ENCODE results near the gene NAT14. TPM values are rescaled to one million over a fixed set of nuclear protein-coding genes. Genes with fewer than 3 reads are reported as not detected.

NAT14 gene
- total RNA-seq, 2 donors from 2014 or later: 4.9 to 7.7 TPM

DNA sequence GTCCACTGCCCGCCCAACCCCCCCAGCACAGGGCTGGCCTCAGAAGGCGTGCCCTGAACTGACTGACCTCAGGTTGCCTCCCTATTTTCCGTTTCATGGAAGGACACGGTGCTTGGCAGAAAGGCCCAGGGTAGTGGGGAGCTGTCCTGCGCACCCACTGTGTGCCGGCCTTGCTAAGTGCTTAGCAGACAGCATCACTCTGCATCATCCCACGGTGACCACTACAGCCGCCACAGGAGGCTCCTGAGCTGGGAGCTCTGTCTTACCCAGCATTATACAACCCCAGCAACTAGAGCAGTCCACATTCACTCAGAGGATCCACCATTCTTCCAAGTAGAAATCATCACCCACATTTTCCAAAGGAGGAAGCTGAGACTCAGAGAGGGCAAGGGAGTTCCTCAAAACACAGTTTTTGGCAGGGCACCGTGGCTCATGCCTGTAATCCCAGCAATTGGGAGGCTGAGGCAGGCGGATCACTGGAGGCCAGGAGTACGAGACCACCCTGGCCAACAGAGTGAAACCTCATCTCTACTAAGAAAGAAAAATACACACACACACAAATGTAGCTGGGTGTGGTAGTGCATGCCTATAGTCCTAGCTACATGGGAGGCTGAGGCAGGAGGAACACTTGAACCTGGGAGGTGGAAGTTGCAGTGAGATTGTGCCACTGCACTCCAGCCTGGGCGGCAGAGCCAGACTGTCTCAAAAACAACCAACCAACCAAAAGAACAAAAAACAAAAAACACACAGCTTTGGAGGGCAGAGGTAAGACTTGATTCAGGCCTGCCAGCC lies 50.4 kb downstream of the NAT14 start:
- Histone ChIP-seq H3K4me1 (no peaks in the 10 kb centered on the region), H3K27ac (no peak overlapping the region), H3K9me3 (no peaks in the 10 kb centered on the region), H3K27me3 (no peaks in the 10 kb centered on the region), H3K4me3 (no peak overlapping the region), H3K9ac (ENCODE audit: low read depth in 2 of 2, low read length in 2 of 2) (no peak overlapping the region), H3K36me3 (no peaks in the 10 kb centered on the region)
- intact Hi-C loops (cut with DNase I): no loop called here
- TF ChIP-seq, protein P1, sequence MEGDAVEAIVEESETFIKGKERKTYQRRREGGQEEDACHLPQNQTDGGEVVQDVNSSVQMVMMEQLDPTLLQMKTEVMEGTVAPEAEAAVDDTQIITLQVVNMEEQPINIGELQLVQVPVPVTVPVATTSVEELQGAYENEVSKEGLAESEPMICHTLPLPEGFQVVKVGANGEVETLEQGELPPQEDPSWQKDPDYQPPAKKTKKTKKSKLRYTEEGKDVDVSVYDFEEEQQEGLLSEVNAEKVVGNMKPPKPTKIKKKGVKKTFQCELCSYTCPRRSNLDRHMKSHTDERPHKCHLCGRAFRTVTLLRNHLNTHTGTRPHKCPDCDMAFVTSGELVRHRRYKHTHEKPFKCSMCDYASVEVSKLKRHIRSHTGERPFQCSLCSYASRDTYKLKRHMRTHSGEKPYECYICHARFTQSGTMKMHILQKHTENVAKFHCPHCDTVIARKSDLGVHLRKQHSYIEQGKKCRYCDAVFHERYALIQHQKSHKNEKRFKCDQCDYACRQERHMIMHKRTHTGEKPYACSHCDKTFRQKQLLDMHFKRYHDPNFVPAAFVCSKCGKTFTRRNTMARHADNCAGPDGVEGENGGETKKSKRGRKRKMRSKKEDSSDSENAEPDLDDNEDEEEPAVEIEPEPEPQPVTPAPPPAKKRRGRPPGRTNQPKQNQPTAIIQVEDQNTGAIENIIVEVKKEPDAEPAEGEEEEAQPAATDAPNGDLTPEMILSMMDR (IDR thresholded peaks at IDR 0.05): no peak
- no peak for DNase-seq

DNA sequence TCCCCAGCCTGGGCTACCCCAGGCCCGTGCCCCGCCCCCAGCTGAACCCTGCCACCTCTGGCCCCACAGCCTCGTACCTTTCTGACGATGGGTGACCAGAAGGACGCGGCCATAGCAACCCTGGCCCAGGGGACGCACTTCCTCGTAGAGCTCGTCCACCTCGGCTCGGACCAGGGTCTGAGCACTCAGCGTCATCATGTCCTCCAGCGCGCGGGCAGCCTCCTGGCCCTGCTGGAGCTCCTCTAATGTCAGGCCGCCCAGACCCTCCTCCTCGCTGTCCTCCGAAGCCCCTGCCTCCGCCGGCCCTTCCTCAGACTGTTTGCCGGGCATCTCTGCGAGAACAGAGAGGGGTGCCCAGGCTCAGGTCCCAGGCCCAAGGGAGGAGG lies 51.0 kb downstream of the NAT14 start:
- intact Hi-C loops (cut with DNase I): no loop called here
- Histone ChIP-seq H3K4me1 (no peaks in the 10 kb centered on the region), H3K9me3 (no peaks in the 10 kb centered on the region), H3K4me3 (no peak overlapping the region), H3K27me3 (no peaks in the 10 kb centered on the region), H3K36me3 (no peaks in the 10 kb centered on the region), H3K9ac (ENCODE audit: low read depth in 2 of 2, low read length in 2 of 2) (no peak overlapping the region), H3K27ac (no peak overlapping the region)
- TF ChIP-seq, protein P1 (IDR thresholded peaks at IDR 0.05): no peak
- DNase-seq: no peak

DNA sequence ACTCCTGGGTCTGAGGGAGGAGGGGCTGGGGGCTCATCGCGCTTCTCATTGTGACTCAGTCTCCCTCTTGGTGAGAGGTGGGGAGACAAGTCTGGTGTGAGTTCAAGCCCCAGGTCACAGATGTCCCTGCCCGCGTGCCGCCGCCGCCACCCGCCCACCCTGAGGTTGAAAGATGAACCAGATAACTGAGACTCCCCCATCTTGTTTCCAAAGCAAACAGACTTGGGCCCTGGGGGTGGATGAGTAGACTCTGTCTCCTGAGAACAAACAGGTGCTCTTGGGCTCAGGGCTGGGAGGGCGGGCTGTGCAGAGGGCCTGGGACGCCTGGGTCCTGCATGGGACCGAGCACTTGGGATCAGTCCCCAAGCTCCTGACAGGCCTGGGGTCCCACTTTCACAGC lies 51.4 kb downstream of the NAT14 start:
- Histone ChIP-seq H3K36me3 (no peaks in the 10 kb centered on the region), H3K27me3 (no peaks in the 10 kb centered on the region), H3K4me3 (no peak overlapping the region), H3K27ac (no peak overlapping the region), H3K4me1 (no peaks in the 10 kb centered on the region), H3K9me3 (no peaks in the 10 kb centered on the region), H3K9ac (ENCODE audit: low read depth in 2 of 2, low read length in 2 of 2) (no peak overlapping the region)
- intact Hi-C loops (cut with DNase I): no loop called here
- no peak for DNase-seq
- TF ChIP-seq, protein P1 (IDR thresholded peaks at IDR 0.05): no peak

Other genes with a start within 250 kb of the NAT14 start
- 10 to 100 TPM; 65.1 to 97.2 TPM for gene PPP6R1, start 226.2 kb upstream of the NAT14 start, total RNA-seq
- 10 to 100 TPM; 29.0 to 82.3 TPM for gene HSPBP1, start 205.1 kb upstream of the NAT14 start, total RNA-seq
- 1 to 10 TPM in 1 of 2 donors, under 1 TPM in 1; 0.59 to 2.3 TPM for gene BRSK1, start 201.2 kb upstream of the NAT14 start, total RNA-seq
- 10 to 100 TPM in 1 of 2 donors, 1 to 10 TPM in 1; 9.7 to 47.2 TPM for gene TMEM150B, start 159.8 kb upstream of the NAT14 start, total RNA-seq
- gene KMT5C, start 145.3 kb upstream of the NAT14 start, total RNA-seq: 10 to 100 TPM; 14.9 to 24.9 TPM
- gene COX6B2, start 130.5 kb upstream of the NAT14 start, total RNA-seq: 10 to 100 TPM; 12.9 to 15.2 TPM
- not detected for gene GARIN5B, start 121.9 kb upstream of the NAT14 start, total RNA-seq
- gene IL11, start 114.7 kb upstream of the NAT14 start, total RNA-seq: under 1 TPM in 1 of 2 donors, not detected in 1; 0.64 TPM
- gene TMEM190, start 108.4 kb upstream of the NAT14 start, total RNA-seq: not detected
- gene TMEM238, start 100.9 kb upstream of the NAT14 start, total RNA-seq: 10 to 100 TPM; 78.1 to 85.9 TPM
- gene RPL28, start 99.3 kb upstream of the NAT14 start, total RNA-seq: 1,000 to 10,000 TPM; 1,447 to 1,819 TPM
- gene UBE2S, start 77.4 kb upstream of the NAT14 start, total RNA-seq: 100 to 1,000 TPM in 1 of 2 donors, 10 to 100 TPM in 1; 43.8 to 147 TPM
- gene SHISA7, start 41.9 kb upstream of the NAT14 start, total RNA-seq: not detected
- gene ISOC2, start 23.5 kb upstream of the NAT14 start, total RNA-seq: 100 to 1,000 TPM in 1 of 2 donors, 10 to 100 TPM in 1; 89.8 to 132 TPM
- gene C19orf85, start 20.4 kb upstream of the NAT14 start, total RNA-seq: not detected
- 1 to 10 TPM; 8.6 to 8.9 TPM for gene ZNF628, start 8.6 kb upstream of the NAT14 start, total RNA-seq
- gene SSC5D, start 3.2 kb downstream of the NAT14 start, total RNA-seq: 1 to 10 TPM; 2.2 to 7.4 TPM
- gene SBK2, start 51.9 kb downstream of the NAT14 start, total RNA-seq: not detected
- not detected for gene SBK3, start 60.4 kb downstream of the NAT14 start, total RNA-seq
- gene ZNF579, start 95.7 kb downstream of the NAT14 start, total RNA-seq: 1 to 10 TPM; 8.0 to 8.7 TPM
- 10 to 100 TPM; 12.2 to 14.5 TPM for gene FIZ1, start 114.3 kb downstream of the NAT14 start, total RNA-seq
- 10 to 100 TPM; 30.4 to 33.9 TPM for gene ZNF524, start 115.1 kb downstream of the NAT14 start, total RNA-seq
- 10 to 100 TPM; 12.9 to 13.1 TPM for gene ZNF865, start 120.5 kb downstream of the NAT14 start, total RNA-seq
- 10 to 100 TPM in 1 of 2 donors, 1 to 10 TPM in 1; 9.9 to 10.2 TPM for gene ZNF784, start 139.4 kb downstream of the NAT14 start, total RNA-seq
- 10 to 100 TPM; 18.0 to 28.6 TPM for gene ZNF580, start 155.8 kb downstream of the NAT14 start, total RNA-seq
- 10 to 100 TPM; 16.0 to 20.3 TPM for gene ZNF581, start 158.5 kb downstream of the NAT14 start, total RNA-seq
- gene CCDC106, start 163.0 kb downstream of the NAT14 start, total RNA-seq: 1 to 10 TPM; 2.6 to 4.8 TPM
- gene U2AF2, start 169.8 kb downstream of the NAT14 start, total RNA-seq: 100 to 1,000 TPM; 146 to 289 TPM
- 100 to 1,000 TPM; 257 to 259 TPM for gene EPN1, start 190.0 kb downstream of the NAT14 start, total RNA-seq

Data from colonic mucosa (tissue), 4 donors.